GM18499 (cell line): Measurements from ENCODE around the gene MS4A2.
"Not testable (repeated sequence)": the region's sequence is repeated elsewhere in the genome, so short reads cannot be mapped to it uniquely, and the experiment has no call there.

Experiments
- ATAC-seq: cut with Tn5 transposase; IDR thresholded peaks from one replicate; pipeline ENCODE4 v1.9.1; 2021; ENCODE audit warnings: moderate number of reproducible peaks; ENCODE audit not compliant: insufficient read depth, unreplicated experiment

MS4A2 gene

DNA sequence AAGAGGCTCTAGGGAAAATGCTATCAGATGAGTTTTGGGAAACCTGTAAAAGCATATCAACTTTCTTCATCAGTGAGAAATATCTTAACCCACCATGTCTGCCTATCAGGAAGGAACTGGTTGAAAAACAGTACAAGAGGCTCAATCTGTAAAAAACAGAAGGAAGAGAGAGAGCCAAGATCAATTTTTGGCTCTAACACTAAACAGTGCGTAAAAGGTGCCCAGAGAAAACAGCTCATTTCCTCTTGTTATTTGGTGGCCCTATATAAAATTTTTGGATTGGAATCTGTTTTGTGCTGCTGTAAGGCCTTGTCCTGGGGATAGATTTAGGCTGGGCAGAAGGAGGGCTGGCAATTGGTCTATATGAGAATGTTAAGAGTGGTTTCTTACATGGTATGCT, 12.1 kb downstream of the MS4A2 start:
- no peak for ATAC-seq

- not testable (repeated sequence) for ATAC-seq
Observed at GRCh38 chr11:60101368-60101767, 12.9 kb downstream of the MS4A2 start.

- not testable (repeated sequence) for ATAC-seq
Observed at GRCh38 chr11:60104471-60105115, 16.1 kb downstream of the MS4A2 start.

DNA sequence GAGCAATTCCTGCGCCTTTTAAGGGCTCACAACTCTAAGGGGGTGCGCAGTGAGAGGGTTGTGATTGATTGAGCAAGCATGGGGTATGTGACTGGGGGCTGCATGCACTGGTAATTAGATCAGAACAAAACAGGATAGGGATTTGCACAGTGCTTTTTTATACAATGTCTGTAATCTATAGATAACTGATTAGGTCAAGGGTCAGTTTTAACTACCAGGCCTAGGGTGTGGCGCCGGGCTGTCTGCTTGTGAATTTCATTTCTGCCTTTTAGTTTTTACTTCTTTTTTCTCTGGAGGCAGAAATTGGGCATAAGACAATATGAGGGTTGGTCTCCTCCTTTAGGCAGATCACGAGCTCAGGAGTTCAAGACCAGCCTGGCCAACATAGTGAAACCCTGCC, 20.2 kb downstream of the MS4A2 start:
- ATAC-seq: not testable (repeated sequence)

GRCh38 chr11:60111793-60112192, 23.3 kb downstream of the MS4A2 start:
- no peak for ATAC-seq

DNA sequence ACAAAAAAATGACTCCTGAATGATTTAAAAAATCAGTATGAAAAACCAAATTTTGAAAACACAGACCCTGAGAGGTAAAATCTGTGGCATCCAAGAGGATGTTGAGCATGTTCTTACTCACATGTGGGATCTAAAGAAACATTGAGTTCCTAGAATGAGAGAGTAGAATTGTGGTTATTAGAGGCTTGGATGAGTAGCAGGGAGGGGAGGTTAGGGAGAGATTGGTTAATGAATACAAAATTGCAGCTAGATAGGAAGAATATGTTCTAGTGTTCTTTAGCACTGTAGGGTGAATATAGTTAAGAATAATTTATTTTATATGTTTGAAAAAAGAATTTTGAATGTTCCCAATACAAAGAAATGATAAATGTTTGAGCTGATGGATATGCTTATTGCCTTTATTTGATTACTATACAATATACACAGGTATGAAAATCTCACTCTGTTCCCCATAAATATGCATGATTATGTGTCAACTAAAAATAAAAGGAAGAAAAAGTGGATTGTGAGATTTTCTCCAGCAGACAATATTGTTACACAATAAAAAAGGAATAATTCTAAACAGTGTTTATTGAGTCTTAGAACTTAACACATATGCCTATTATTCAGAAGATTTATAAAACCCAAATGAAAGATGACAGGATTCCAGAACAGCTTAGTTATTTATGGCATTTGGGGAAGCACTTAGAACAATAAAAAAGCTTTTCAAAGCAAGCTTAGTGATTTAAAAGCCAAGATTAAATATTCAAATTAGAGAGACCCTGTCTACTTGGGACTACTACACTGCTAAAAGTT, 28.7 kb downstream of the MS4A2 start:
- no peak for ATAC-seq

GRCh38 chr11:60118338-60118737, 29.9 kb downstream of the MS4A2 start:
- ATAC-seq: no peak

DNA sequence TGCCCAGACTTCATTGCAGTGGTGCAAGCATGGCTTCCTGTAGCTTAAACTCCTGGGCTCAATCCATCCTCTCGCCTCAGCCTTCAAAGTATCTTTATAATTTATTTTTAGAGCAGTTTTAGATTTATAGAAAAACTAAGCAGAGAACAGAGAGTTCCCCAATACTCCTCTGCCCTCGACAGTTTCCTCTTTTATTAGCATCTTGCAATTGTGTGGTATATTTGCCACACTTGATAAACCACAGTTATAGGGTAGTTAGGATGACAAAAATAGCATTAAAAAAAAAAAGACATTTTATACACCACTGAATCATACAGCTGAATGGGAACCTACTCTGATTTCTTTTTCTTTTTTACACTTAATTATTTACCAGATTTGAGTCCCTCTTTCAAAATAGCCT, 31.2 kb downstream of the MS4A2 start:
- ATAC-seq: no peak

DNA sequence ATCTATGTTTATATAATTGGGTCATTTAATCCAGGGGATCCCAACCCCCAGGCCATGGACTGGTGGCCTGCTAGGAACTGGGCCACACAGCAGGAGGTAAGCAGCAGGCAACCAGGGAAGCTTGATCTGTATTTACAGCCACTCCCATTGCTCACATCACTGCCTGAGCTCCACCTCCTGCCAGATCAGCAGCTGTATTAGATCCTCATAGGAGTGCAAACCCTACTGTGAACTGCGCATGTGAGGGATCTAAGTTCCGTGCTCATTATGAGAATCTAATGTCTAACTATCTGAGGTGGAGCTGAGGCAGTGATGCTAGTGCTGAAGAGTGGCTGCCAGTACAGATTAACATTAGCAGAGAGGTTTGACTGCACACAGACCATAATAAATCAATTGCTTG, 32.8 kb downstream of the MS4A2 start:
- no peak for ATAC-seq

- ATAC-seq: no peak
Observed at GRCh38 chr11:60122414-60123036, 34.1 kb downstream of the MS4A2 start.

GRCh38 chr11:60124802-60125432, 36.5 kb downstream of the MS4A2 start:
- no peak for ATAC-seq

DNA sequence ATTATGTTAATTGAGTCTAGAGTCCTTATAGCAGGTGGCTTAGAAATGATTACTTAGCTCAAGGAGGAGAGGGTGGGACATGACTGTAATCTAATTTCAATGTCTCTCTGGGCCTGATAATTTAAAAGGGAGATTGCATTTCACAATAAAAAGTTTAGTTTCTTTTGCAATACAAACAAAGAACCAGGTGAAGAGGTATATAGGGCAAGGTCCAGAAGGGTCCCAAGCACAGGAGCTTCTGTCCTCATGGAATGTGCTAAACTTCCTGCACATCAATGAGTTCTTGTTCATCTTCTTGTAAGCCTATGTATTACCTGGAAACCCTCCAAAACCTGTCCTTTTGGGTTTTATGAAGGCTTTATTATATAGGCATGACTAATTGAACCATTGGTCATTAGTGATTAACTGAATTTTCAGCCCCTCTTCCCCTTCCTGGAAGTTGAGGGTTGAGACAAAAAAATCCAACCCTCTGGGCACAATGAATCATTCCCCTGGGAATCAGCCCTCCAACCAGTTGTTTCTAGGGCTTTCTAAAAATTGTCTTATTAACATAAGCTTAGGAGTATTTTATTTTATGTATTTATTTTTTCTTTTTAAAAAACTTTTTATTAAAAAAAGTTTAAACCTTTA, 37.6 kb downstream of the MS4A2 start:
- no peak for ATAC-seq

DNA sequence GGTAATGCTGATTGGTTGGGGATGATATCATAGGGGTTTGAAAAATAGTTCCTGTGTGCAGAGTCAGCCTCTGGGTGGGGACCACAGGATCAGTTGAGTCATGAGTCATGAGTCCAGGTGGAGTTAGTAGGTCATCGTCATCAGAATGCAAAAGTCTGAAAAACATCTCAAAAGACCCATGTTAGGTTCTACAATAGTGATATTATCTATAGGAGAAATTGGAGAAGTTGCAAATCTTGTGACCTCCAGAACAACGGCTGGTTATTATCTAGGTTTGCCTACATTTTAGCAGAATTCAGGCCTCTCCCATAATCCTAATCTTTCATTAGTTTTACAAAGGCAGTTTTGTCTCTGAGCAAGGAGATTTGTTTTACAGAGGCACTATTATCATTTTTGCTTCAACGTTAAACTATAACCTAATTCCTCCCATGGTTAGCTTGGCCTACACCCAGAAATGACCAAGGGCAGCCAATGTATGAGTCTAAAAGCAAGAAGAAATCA, 38.9 kb downstream of the MS4A2 start:
- ATAC-seq: no peak

GRCh38 chr11:60128376-60128775, 39.9 kb downstream of the MS4A2 start:
- ATAC-seq: no peak

DNA sequence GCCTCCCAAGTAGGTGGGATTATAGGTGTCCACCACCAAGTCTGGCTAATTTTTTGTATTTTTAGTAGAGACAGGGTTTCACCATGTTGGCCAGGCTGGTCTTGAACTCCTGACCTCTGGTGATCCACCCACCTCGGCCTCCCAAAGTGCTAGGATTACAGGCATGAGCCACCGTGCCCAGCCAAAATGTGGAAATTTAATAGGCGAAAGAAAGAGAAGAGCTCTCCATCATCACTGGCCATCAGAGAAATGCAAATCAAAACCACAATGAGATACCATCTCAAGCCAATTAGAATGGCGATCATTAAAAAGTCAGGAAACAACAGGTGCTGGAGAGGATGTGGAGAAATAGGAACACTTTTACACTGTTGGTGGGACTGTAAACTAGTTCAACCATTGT, 40.4 kb downstream of the MS4A2 start:
- ATAC-seq: not testable (repeated sequence)

DNA sequence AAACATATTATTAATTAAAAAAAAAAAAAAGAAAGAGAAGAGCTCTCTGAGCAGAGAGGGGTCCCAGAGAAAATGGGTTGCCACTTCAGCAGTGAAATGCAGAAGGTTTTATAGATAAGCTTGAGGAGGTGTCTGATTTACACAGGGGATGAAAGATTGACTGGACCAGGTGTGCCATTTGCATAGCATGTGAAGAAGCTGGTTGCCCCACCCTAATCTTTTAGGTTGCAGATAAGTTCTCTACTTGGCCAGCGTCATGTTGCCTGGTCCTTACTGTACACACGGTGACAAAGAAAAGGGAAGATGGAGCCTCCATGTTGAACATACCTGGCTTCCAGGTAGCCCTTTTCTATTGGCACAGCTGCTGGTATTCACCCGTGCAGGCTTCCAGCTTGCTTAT, 41.4 kb downstream of the MS4A2 start:
- ATAC-seq: no peak

DNA sequence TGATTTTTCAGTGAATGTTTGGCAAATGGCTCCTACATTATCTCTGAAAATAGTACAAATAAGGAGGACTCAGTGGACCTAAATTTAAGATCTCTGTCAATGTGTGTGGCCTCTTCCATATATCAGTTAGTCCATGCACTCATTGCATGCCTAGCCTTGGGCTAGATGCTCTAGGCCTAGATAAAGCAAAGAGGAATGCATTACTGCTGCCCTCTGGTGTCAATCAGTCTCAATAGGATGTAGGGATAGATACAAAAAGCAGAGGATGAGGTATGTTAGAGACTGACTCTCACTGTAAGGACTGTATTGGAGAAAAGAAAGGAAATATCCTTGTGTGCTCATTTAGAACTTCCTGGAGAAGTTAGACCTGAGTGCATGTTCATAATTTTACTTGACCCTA, 42.0 kb downstream of the MS4A2 start:
- ATAC-seq: no peak

DNA sequence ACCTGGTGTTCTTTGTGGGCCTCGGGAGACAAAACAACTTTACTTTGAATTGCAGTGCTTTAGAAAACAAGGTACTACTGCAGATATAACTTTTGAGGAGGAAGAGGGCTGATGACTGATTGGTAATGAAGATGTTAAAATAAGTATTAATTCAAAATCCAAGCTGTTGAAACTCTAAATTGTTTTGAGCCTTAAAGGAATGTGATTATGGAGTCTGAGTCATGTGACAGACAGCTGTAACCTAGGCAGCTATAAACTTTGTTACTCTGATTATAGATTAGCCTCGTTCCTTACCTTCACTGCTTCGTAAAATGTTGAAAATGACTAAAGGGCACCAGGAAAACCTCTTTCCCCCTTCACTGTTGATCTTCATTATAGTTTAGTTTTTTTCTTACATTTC, 43.4 kb downstream of the MS4A2 start:
- no peak for ATAC-seq

DNA sequence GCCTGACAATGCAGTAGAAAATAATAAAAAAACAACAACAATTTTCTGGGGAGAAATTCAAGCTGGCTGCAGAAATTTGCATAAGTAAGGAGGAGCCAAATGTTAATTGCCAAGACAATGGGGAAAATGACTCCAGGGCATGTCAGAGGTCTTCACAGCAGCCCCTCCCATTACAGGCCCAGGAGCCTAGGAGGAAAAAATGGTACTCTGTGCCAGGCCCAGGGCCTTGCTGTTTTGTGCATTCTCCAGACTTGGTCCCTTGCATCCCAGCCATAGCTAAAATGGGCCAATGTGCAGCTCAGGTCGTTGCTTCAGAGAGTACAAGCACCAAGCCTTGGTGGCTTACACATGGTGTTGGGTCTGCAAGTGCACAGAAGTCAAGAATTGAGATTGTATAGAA, 45.5 kb downstream of the MS4A2 start:
- ATAC-seq: no peak

GRCh38 chr11:60143768-60144167, 55.3 kb downstream of the MS4A2 start:
- no peak for ATAC-seq
